GM15510 (cell line): ENCODE data around the gene EEPD1.

Experiments used
- POLR2A ChIP-seq: IDR thresholded peaks from 3 replicates; pipeline ENCODE4 v1.6.1; 2011; ENCODE audit warnings: borderline replicate concordance; ENCODE audit not compliant: insufficient read length; ENCODE audit errors: extremely low read depth

Gene EEPD1

DNA sequence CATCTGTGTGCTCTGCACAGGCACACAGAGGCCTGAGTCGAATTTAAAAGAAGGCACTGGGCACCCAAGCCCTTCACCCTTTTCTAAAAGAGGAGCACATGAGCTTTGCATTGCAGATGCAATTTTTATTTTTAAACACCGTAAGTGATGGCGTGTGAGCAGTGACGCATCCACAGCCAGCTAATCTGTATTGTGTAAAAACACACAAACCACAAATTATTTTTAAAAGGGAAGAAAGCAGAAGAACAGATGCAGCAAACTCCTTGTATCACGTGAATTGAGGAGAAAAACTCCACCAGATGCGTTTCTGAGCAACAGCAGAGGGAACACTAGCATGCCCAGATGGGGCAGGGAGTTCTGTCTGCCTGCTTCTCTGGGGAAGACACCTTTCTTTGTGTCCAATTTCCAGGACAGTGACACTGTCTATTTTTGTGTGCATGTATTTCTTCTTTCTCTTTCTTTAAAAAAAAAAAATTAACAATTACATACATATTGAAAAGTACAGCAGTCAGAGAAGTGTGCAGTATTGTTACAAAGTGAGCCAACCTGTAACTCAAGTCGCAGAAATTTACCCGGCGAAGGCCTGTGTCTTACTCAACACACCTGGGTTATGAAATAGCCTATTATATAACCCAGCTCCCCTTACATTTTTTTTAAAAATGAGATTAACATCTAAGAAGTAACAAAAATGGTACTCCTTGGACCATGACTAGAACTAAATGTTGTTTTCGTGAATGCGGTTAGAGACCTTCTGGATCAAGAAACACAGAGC, 39.2 kb downstream of the EEPD1 start:
- no peak for TF ChIP-seq POLR2A

DNA sequence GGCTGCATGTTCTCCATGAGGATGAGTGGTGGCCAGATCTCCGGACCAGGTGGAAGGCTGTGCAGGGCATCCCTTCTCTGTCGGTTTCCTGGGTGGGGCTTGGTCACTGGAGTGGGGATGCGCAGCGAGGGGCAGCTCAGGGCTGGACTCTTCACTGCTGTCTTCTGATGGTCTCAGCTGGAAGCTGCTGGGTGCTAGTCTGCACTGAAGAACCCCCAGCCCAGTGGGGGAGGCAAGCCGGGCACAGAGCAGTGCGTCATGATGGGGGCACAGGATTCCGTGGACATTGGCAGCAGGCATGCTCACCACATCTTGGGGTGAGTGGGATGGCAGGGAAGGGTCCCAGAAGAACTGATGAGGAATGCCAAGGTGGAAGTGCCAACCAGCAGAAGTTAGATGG, 39.8 kb downstream of the EEPD1 start:
- no peak for TF ChIP-seq POLR2A

DNA sequence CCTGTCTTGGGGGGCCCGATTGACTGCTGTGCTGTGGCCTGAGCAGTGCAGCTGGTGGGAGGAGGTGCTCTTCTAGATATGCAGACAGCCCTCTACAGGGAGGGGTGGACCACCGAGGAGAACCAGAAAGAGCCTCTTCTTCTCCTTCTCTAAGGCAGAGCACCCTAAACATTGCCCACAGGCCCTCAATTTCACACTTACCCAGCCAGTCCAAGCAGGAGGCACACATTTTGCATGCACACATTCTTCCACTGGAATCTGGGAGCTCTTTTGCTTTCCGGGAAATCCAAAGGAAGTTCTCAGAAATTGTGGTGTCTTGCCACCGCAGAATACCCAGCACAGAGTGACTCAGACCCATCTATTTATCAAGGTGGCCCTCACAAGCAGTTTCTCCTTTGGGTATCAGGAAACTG, 45.8 kb downstream of the EEPD1 start:
- TF ChIP-seq POLR2A, result no peak

DNA sequence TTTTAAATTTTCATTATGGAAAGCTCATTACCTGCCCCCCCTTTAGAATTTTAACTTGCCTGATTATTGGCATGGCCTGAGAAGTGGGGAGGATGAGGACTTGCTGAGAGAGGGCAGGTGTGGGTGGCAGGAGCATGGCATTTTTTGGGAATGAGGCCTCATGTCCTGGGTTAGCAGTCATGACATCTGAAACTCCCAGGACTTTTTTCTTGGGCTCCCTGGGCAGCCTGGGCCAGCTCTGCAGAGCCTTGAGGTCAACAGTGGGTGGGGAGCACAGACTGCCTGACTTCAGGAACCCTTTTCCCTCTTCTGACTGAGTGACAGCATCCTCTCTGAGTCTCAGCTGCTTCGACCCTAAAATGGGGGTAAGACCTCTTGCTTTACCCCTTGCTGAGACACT, 46.3 kb downstream of the EEPD1 start:
- TF ChIP-seq POLR2A, result no peak

DNA sequence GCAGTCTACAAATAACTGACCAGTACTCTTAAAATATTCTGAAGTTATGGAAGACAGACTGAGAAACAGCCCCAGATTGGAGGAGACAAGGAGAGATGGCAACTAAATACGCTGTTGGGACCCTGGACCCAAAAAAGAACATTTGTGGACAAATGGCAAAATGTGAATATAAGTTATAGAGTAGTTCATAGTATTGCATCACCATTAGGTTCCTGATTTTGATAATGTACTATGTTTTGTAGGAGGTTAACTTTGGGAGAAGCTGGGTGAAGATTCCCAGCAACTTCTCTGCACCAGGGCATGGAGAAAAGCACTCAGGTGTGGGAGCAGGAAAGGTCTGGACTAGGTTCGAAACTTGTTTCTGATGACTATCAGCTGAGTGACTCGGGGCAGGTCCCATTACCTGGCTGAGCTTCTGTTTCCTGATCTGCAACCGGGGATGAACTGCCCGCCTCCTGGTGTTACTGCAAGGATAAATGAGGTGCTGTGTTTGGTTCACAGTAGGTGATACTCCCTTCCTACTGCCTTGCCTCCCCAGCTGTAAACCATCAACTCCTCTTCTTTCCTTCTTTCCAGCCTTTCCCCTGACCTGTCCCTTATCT, 48.2 kb downstream of the EEPD1 start:
- no peak for TF ChIP-seq POLR2A

DNA sequence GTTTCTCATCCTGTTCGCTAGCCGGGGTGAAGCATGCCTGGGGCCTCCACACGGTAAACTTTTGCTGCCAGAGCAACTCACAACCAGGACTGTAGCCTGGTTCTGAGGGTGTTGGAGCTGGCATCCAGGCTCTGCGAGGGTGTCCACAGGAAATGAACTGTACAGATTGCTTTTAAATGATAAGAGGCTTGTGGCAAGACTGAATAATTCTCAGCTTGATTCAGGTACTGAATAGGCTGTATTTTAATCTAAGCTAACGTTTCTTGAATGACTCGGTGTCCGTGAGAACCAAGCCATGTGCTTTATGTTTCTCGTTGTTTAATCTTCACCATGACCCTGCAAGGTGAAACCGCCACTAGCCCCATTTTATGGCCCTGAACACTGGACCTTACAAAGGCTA, 49.3 kb downstream of the EEPD1 start:
- no peak for TF ChIP-seq POLR2A

DNA sequence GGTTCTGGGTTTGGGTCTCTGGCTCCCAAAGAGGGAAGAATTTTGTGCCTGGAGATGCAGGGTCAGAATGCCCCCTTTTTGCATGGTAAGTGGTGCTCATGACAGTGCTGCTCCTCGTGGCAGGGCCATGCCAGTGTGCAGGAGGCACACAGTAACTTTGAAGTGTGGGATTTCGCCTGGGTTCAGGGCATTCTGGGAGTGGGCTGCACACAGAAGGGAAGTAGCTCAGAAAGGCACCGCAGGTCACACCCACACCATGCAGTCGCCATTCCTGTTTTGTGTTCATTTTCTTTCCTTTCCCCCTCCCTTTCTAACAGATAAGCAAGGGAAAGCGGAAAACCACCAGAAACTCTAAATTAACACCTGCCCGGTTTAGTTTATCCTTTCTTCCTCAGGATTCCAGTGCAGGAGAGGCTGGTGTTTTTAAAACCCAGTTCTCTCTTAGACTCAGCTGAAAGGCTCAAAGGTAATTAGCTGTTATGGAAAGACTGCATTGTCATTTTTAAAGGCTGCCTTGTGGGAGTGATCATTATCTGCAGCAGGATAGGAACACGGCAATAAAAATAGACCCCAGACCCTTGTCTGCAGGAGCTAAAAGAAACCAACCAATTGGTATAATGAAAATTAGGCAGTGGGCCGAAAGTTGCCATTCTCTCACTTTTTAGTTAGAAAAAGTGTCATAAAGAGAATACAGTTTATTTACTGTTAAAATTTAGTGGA, 50.2 kb downstream of the EEPD1 start:
- TF ChIP-seq POLR2A, result no peak

DNA sequence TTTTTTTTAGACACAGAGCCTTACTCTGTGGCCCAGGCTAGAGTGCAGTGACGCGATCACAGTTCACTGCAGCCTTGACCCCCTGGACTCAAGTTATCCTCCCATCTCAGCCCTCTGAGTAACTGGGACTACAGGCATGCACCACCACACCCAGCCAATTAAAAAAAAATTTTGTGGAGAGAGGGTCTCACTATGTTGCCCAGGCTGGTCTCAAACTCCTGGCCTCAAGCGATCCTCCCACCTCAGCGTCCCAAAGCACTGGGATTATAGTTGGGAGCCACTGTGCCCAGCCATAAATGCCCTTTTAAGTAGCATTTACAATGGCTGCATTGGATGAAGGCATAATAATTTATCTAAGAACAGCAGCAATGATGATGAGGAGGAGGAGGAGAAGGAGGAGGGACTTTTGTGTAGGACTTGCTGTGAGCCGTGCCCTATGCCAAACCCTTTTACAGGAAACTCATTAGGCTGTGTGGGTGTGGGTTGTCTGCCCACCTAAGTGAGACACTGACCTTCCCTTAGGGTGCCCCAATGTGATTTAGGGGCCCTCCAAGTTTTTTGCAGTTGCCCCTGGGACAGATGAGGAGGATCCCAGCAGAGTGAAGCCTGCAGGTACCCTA, 51.1 kb downstream of the EEPD1 start:
- no peak for TF ChIP-seq POLR2A

DNA sequence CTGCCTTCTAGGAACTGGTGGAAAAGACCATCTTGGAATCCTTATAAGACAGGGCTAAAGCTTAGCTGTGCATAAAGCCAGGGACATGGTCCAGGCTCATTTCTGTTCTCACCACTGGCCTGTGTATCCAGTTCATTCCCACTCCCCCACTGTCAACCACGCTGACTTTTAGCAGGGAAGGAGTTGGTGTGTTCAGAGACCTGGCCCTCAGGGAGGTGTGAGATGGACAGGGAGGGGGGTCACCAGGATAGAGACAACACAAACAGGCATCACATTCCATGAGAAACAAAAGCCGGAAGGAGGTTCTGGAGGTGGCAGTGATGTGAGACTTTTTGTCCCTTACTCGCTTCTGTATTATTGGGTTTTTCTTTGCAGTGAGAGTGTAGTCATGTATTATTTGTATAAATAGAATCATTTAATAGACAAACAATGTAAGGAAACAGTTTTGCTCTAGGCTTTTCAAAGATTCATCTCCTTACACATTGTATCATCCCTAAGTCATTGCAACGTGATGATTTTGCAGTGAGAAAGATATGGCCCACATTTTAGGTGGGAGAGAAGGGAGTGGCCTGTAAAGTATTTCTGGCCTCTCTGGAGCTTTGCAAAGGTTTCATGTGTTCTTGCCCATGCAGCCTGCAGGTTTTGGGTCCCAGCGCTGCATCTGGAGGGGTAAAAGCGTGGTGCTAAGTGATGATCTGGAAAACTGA, 52.0 kb downstream of the EEPD1 start:
- TF ChIP-seq POLR2A, result no peak

DNA sequence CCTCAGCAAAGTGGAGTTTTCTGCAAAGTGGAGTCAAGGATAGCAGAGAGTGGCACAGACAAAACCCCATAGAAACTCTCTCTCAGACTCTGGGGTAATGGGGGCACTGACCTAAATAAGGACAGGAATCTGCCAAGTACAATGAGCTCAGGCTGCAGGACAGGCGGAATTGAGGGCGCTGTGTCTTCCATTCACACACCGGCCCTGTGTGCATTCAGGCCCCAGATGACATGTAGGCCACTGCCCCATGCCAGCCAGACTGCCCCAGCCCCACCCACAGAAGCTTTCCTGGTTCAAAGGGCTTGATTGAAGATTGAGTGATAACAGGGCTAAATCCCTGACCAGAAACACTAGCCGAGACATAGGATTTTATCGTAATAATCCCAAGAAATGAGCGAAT, 52.7 kb downstream of the EEPD1 start:
- TF ChIP-seq POLR2A, result no peak

DNA sequence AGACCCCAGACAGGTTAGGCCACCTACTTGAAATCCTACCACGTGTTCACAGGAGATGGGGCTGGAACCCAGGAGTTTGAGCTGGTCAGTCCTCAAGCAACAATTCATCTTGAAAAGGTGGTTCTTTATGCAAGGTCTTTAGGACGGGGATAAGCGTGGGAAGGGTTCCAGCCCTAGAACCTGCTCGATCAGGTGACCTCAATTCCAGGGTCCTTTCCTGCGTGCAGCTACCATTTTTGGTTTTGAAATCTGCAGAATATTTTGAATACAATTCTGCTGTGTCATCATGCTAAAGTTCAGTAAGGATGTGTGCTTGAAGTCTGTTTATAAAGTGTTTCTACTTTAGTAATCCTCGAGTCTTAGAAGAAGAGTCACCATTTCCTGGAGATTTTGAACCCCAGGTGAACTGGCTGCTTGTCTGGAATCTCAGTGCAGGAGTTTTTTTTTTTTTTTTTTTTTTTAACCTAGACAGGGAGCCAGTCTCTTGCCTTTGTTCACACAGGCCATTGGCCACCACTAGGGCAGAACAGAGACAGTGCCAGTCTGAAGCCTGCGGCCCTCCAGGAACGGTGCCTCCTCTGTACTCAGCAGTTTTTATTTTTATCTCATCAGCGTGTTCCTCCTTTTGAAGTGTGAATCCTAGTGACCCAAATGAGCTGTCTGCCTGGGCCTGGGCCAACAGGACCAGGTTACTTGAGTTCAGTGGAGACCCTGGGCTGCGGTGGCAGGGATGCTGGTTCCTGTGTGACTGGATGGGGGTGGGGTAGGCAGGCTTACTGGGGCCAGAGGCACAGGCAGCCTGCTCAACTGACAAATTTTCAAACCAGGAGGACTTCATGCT, 54.6 kb downstream of the EEPD1 start:
- no peak for TF ChIP-seq POLR2A

DNA sequence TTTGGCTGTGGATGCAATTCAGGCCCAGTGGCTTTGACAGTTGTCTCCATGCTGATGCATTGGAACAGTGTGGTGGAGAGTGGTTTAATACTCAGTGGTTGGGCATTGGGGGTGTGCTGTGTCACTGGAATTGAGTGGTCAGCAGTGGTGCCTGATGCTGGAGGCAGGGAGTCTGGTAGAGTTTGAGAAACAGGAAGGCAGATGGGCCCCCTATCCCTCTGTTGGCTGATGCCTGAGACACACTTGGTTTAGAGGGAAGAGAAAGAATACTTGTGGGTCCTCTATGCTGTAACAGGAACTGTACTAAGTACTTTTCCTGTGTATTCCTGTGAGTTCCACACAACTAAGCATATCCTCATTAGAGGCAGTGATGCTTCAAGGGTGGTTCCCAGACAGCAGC, 55.4 kb downstream of the EEPD1 start:
- TF ChIP-seq POLR2A, result no peak

DNA sequence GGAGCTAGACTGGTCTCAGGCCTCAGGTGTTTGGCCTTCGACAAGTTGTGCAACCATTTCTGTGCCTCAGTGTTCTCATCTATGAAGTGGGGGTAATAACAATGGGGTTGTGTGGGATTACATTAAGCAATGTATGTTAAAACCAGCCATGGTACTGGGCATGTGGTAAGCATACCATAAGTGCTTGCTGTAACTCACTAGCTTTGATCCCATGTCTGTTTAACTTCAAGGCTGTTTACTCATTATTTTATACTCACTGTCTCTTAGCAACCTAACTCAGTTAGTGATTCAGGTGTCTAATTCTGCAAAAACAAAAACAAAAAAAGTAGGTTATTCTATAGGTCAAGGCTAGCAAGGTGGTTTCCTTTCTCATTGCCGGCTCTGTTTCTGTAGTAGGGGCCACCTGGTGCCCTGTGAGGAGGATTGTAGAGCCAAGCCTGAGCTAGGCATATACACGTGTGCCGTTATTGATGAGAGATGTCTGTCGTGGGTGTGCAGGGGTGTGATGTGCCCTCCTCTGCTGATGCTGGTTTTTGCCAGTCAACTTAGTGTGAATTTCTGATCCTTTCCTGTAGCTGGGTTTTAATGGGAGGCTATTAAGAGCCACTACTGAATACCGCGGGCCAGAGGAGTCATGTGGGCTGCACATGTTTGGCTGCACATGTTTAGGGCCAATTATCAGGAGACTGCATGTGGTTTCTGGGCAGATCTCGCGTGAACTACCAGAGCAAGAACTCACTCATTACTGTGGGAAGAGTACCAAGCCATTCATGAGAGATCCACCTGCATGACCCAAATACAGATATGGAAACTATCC, 56.2 kb downstream of the EEPD1 start:
- TF ChIP-seq POLR2A, result no peak
